Memory B cell (primary cell): ENCODE measurements around the gene KIAA0825.

Experiments
- ATAC-seq: fragments of 150-1000 bp; cut with Tn5 transposase; 2 replicates; pipeline ENCODE4 v1.10.0; 2021; ENCODE audit warnings: low read depth, mild to moderate bottlenecking, moderate library complexity
- DNase-seq, 2 donors: peaks; one replicate each; pipeline ENCODE4 v3.0.0; 2022; ENCODE audit warnings: low spot score in 2 of 2
- H3K27ac Mint-ChIP-seq: one replicate; pipeline ENCODE4 v1.8.0; 2022; ENCODE audit warnings: mild to moderate bottlenecking, moderate library complexity, mixed read lengths
- H3K27me3 Mint-ChIP-seq: one replicate; pipeline ENCODE4 v1.8.0; 2022; ENCODE audit warnings: mixed read lengths
- H3K36me3 Mint-ChIP-seq: one replicate; pipeline ENCODE4 v1.8.0; 2022; ENCODE audit warnings: mild to moderate bottlenecking, mixed read lengths
- H3K4me1 Mint-ChIP-seq: one replicate; pipeline ENCODE4 v1.8.0; 2022; ENCODE audit warnings: mixed read lengths
- H3K4me3 Mint-ChIP-seq: one replicate; pipeline ENCODE4 v1.8.0; 2022; ENCODE audit warnings: mild to moderate bottlenecking, moderate library complexity, mixed read lengths
- H3K9me3 Mint-ChIP-seq: one replicate; pipeline ENCODE4 v1.8.0; 2022; ENCODE audit warnings: mixed read lengths

Gene KIAA0825

DNA sequence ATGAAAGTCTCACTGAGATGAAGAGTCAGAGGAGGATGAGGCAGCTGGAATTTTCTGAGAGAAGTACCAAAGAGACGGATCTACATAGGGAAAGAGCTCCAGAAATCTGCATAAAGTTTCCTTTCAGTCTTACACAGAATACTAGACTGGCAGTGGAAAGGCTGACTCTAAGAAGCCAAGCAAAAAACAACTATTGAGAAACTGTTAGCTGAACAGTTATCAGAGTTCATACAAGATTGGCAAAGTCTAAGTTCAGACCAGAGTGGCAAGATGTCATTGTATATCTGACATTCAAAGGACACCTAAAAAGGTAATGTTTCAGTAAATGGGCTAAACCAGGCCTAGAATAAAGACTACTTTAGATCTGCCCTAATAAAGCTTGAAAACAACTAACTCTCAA lies 209.0 kb downstream of the KIAA0825 start:
- Mint-ChIP-seq H3K4me3 (no peak overlapping the region), H3K27ac (no peak overlapping the region)

DNA sequence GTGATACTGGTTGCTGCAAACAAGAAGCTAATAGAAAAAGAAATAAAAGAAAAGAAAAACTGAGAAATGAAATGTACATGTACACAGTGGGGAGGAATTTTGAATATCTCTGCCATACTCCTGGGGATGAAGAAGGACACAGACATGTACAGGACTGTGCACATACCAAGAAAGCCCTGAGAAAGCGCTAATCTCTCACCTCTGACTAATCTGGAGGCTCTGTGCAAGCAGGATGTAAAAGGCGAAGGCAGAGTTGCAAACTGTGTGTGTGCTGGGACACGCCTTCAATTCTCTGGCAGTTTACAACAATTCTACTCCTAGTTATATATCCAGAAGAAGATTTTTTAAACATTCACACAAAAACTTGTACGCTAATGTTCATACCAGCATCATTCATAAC lies 211.4 kb downstream of the KIAA0825 start:
- no peaks in the 10 kb centered on the region for H3K9me3 Mint-ChIP-seq
- H3K36me3 Mint-ChIP-seq: peaks cover 4% of the 10 kb centered on the region
- H3K27me3 Mint-ChIP-seq: no peaks in the 10 kb centered on the region
- H3K4me1 Mint-ChIP-seq: no peaks in the 10 kb centered on the region
- ATAC-seq (no peak), DNase-seq (no peak)
- H3K4me3 Mint-ChIP-seq: no peak overlapping the region
- no peak overlapping the region for H3K27ac Mint-ChIP-seq

More for the DNA sequence above, 209.0 kb downstream of the KIAA0825 start:
- Mint-ChIP-seq H3K9me3 (no peaks in the 10 kb centered on the region), H3K27me3 (no peaks in the 10 kb centered on the region), H3K36me3 (peaks cover 2% of the 10 kb centered on the region), H3K4me1 (no peaks in the 10 kb centered on the region)
- ATAC-seq (no peak), DNase-seq (no peak)

GRCh38 chr5:94403483-94403882 lies 214.9 kb downstream of the KIAA0825 start:
- H3K9me3 Mint-ChIP-seq: no peaks in the 10 kb centered on the region
- H3K27ac Mint-ChIP-seq: no peak overlapping the region
- H3K4me1 Mint-ChIP-seq: no peaks in the 10 kb centered on the region
- DNase-seq (no peak), ATAC-seq (no peak)
- H3K4me3 Mint-ChIP-seq: no peak overlapping the region
- H3K36me3 Mint-ChIP-seq: peaks cover 4% of the 10 kb centered on the region
- H3K27me3 Mint-ChIP-seq: no peaks in the 10 kb centered on the region

DNA sequence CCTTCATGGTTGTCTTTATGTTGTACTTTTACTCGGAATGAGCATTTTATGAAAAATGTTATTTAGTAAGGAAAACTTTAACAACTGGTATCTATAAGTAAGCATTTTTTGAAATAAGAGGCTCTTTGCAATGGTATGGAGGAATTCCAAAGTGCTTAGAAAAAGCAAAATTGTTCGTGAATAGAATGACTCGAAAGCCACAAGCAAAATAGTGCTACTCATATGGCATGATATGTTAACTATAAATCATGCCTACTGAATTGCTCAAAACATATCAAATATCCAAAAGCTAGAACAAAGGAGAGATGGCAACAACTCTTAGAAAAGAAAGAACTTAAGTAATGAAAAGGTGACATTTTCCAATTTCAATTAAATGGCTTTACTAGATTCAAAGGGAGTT lies 216.3 kb downstream of the KIAA0825 start:
- Mint-ChIP-seq H3K4me3 (no peak overlapping the region), H3K4me1 (no peaks in the 10 kb centered on the region), H3K36me3 (peaks cover 6% of the 10 kb centered on the region), H3K9me3 (peaks cover 3% of the 10 kb centered on the region), H3K27ac (no peak overlapping the region), H3K27me3 (peaks cover 4% of the 10 kb centered on the region)
- no peak for DNase-seq
- no peak for ATAC-seq

DNA sequence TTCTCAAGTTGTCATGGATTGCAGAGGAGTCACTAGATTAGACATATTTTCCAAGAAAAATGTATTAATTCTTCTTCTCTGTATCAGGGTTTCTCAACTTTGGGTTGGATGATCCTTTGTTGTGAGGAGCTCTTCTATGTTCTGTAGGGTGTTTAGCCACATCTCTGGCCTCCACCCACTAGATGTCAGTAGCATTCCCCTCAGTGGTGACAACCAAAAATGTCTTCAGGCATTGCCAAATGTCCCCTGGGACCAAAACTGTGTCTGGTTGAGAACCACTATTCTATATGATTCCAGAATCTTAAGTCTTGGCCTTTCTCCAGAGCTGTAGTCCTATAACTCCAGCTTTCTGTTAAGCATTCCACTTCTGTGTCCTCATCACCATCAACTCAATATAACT lies 220.9 kb downstream of the KIAA0825 start:
- Mint-ChIP-seq H3K9me3 (peaks cover 3% of the 10 kb centered on the region), H3K36me3 (peaks cover 4% of the 10 kb centered on the region), H3K27ac (no peak overlapping the region), H3K4me1 (no peaks in the 10 kb centered on the region), H3K4me3 (no peak overlapping the region), H3K27me3 (peaks cover 4% of the 10 kb centered on the region)
- ATAC-seq (no peak), DNase-seq (no peak)

DNA sequence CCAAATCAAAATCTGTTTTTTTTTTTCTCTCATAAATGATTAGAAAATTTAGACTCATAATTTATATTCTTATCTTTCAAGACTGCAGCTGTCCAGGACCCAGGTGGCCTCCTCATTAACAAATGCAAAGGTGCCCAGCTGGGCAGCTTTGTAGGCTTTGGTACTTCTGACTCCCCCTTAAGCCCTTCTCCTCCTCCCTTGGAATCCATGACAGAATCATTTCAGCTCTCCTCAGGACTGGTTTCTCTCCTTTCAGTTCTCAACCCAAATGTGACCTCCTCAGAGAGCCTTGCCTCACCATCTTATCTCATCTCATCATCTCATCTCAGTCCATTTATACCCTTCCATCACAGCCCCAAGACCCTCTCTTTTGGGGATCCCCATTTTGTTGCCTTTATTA lies 221.7 kb downstream of the KIAA0825 start:
- H3K36me3 Mint-ChIP-seq: peaks cover 4% of the 10 kb centered on the region
- no peaks in the 10 kb centered on the region for H3K4me1 Mint-ChIP-seq
- no peak for ATAC-seq
- no peak overlapping the region for H3K4me3 Mint-ChIP-seq
- no peak overlapping the region for H3K27ac Mint-ChIP-seq
- peaks cover 3% of the 10 kb centered on the region for H3K9me3 Mint-ChIP-seq
- peaks cover 4% of the 10 kb centered on the region for H3K27me3 Mint-ChIP-seq
- DNase-seq: no peak

DNA sequence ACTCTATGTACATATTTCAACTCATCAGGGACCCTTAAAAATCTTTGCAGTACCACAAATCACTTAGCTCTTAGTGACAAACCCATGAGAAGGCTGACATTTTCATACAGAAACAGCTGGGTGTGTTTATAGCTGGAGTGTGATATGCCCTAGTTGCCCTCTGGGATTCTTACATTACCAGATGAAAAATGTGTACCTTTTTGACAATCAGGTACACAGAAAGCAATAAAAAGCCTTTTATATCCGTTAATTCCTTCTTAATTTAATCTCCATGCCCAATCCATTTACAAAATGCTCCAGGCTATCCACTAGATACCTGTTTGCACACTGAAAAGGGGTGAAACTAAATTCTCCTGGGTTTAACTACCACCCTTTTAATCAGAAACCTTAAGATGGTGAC lies 222.9 kb downstream of the KIAA0825 start:
- peaks cover 4% of the 10 kb centered on the region for H3K27me3 Mint-ChIP-seq
- no peak for DNase-seq
- H3K4me1 Mint-ChIP-seq: no peaks in the 10 kb centered on the region
- no peak overlapping the region for H3K4me3 Mint-ChIP-seq
- no peak for ATAC-seq
- H3K9me3 Mint-ChIP-seq: peaks cover 3% of the 10 kb centered on the region
- peaks cover 4% of the 10 kb centered on the region for H3K36me3 Mint-ChIP-seq
- H3K27ac Mint-ChIP-seq: no peak overlapping the region

DNA sequence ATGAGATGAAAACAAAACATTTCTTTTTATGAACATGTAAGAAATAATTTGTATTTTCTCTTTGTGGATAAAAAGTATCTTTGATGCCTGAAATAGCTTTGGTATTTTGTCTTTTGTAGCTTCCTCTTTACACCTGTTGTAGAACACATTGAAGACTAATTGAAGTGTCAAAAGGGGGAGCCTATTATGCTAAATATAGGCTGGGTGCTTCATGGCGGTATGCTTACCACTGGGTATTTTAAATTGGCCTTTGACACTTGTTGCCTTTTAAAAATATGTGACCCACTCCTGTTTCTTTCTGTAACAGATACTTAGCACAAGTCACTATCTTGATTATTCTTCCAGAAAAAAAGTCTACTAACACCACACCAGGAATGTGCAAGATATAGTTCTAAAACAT lies 226.4 kb downstream of the KIAA0825 start:
- H3K9me3 Mint-ChIP-seq: no peaks in the 10 kb centered on the region
- no peak for ATAC-seq
- H3K4me1 Mint-ChIP-seq: no peaks in the 10 kb centered on the region

GRCh38 chr5:94389515-94389899 lies 228.9 kb downstream of the KIAA0825 start:
- Mint-ChIP-seq H3K27ac (no peak overlapping the region), H3K27me3 (no peaks in the 10 kb centered on the region), H3K4me1 (no peaks in the 10 kb centered on the region), H3K4me3 (no peak overlapping the region), H3K9me3 (no peaks in the 10 kb centered on the region), H3K36me3 (no peaks in the 10 kb centered on the region)
- ATAC-seq: no peak
- DNase-seq: no peak

More for the DNA sequence above, 226.4 kb downstream of the KIAA0825 start:
- H3K27me3 Mint-ChIP-seq: no peaks in the 10 kb centered on the region
- no peaks in the 10 kb centered on the region for H3K36me3 Mint-ChIP-seq
- H3K27ac Mint-ChIP-seq: no peak overlapping the region
- H3K4me3 Mint-ChIP-seq: no peak overlapping the region
- DNase-seq: no peak

DNA sequence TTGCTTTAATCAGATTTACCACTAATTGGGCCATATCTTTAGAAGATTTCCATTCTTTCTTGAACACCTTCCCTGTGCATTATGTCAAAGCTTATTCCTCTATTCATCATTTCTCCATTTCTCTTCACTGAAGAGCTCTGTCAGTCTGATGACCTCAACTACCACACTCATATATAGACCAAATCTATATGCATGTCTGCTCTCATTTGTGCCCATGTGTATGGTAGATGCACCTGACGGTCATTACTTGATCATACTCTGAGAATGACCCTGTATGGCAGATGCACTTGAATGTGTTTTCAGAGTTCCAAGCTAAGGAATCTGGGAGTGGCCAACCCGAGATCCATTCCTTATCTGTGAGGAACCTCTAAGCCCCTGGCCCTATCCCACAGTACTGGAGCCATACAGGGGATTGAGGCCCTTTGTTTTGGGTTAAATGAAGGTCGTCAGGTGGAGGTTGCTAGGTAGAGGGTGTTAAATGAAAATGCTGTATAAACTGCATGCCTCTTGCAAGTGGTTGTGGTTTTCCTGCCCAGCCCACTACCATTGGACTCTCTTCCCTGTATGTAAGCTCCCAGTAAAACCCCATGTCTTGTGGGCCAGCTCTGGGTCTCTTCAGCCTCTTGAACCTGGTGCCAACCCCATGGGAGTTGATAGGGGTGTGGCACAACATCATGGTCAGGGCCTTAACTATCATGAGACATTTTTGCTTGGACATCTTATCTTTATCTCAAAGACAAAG lies 229.5 kb downstream of the KIAA0825 start:
- no peak for ATAC-seq
- no peaks in the 10 kb centered on the region for H3K36me3 Mint-ChIP-seq
- H3K27ac Mint-ChIP-seq: no peak overlapping the region
- DNase-seq: no peak
- H3K4me1 Mint-ChIP-seq: no peaks in the 10 kb centered on the region
- no peaks in the 10 kb centered on the region for H3K27me3 Mint-ChIP-seq
- H3K4me3 Mint-ChIP-seq: no peak overlapping the region
- no peaks in the 10 kb centered on the region for H3K9me3 Mint-ChIP-seq

- ATAC-seq (no peak), DNase-seq (no peak)
- Mint-ChIP-seq H3K27me3 (no peaks in the 10 kb centered on the region), H3K9me3 (no peaks in the 10 kb centered on the region), H3K4me3 (no peak overlapping the region), H3K36me3 (no peaks in the 10 kb centered on the region), H3K27ac (no peak overlapping the region), H3K4me1 (no peaks in the 10 kb centered on the region)
Observed at GRCh38 chr5:94385767-94386166, 232.6 kb downstream of the KIAA0825 start.

- Mint-ChIP-seq H3K36me3 (peaks cover 3% of the 10 kb centered on the region), H3K27ac (no peak overlapping the region), H3K4me1 (no peaks in the 10 kb centered on the region), H3K27me3 (peaks cover 1% of the 10 kb centered on the region), H3K4me3 (no peak overlapping the region), H3K9me3 (peaks cover 3% of the 10 kb centered on the region)
- ATAC-seq: no peak
- no peak for DNase-seq
Observed at GRCh38 chr5:94378062-94378461, 240.3 kb downstream of the KIAA0825 start.

- no peak for DNase-seq
- H3K27ac Mint-ChIP-seq: no peak overlapping the region
Observed at GRCh38 chr5:94376672-94377345, 241.6 kb downstream of the KIAA0825 start.

DNA sequence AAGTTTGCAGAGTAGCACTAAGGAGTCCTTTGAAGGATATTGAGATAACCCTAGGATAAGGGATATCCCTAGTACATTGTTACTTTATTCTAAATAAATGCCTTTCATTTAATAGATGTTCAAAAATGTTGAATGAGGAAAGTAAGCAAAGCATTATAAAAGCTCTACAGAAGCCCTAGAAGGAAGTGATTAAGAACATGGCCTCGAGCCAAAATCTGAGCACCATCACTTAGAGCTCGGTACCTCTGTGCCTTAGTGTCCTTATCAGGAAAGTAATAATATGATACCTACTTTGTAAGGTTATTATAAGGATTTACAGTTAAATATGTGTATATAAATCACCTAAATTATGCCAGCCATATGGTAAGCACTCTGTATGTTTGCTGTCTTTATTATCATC lies 242.6 kb downstream of the KIAA0825 start:
- peaks cover 1% of the 10 kb centered on the region for H3K27me3 Mint-ChIP-seq
- DNase-seq (no peak), ATAC-seq (no peak)
- H3K9me3 Mint-ChIP-seq: peaks cover 3% of the 10 kb centered on the region
- no peaks in the 10 kb centered on the region for H3K4me1 Mint-ChIP-seq
- H3K4me3 Mint-ChIP-seq: no peak overlapping the region
- H3K27ac Mint-ChIP-seq: no peak overlapping the region
- H3K36me3 Mint-ChIP-seq: peaks cover 3% of the 10 kb centered on the region

More at GRCh38 chr5:94376672-94377345, 241.6 kb downstream of the KIAA0825 start:
- H3K36me3 Mint-ChIP-seq: peaks cover 3% of the 10 kb centered on the region
- H3K9me3 Mint-ChIP-seq: peaks cover 3% of the 10 kb centered on the region
- peaks cover 1% of the 10 kb centered on the region for H3K27me3 Mint-ChIP-seq
- no peak overlapping the region for H3K4me3 Mint-ChIP-seq
- no peak for ATAC-seq
- no peaks in the 10 kb centered on the region for H3K4me1 Mint-ChIP-seq

GRCh38 chr5:94374336-94374735 lies 244.1 kb downstream of the KIAA0825 start:
- DNase-seq (no peak), ATAC-seq (no peak)
- peaks cover 3% of the 10 kb centered on the region for H3K36me3 Mint-ChIP-seq
- peaks cover 1% of the 10 kb centered on the region for H3K27me3 Mint-ChIP-seq
- H3K9me3 Mint-ChIP-seq: peaks cover 3% of the 10 kb centered on the region
- H3K4me3 Mint-ChIP-seq: no peak overlapping the region
- H3K4me1 Mint-ChIP-seq: no peaks in the 10 kb centered on the region
- H3K27ac Mint-ChIP-seq: no peak overlapping the region
